Astrocyte (in vitro differentiated cells and primary cell): Measurements from ENCODE around the gene CSNK1A1.

Source experiments
- EZH2 ChIP-seq: IDR thresholded peaks from 2 replicates; pipeline ENCODE4 v1.6.1; 2012; ENCODE audit warnings: mild to moderate bottlenecking, low read length, inconsistent platforms; ENCODE audit not compliant: insufficient read depth
- TF ChIP-seq, protein P1 (sequence below): IDR thresholded peaks from 2 replicates; pipeline ENCODE4 v1.5.1; 2011; ENCODE audit warnings: low read depth, mild to moderate bottlenecking, inconsistent platforms, low read length, moderate library complexity; ENCODE audit not compliant: insufficient read depth

DNA sequence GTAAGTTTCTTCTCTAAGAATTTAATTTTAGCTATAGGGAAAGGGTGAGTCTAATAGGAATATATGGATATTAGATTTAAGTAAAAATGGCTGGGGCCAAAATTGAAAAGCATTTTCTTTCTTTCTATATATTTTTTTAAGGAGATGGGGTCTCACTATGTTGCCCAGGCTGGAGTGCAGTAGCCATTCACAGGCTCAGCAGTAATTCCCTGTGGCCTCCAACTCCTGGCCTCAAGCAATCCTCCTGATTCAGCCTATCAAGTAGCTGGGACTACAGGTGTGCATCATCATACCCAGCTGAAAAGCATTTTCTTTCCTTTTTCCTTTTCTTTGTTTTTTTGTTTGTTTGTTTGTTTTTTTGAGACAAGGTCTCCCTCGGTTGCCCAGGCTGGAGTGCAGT lies 41.1 kb downstream of the CSNK1A1 start:
- TF ChIP-seq, protein P1, sequence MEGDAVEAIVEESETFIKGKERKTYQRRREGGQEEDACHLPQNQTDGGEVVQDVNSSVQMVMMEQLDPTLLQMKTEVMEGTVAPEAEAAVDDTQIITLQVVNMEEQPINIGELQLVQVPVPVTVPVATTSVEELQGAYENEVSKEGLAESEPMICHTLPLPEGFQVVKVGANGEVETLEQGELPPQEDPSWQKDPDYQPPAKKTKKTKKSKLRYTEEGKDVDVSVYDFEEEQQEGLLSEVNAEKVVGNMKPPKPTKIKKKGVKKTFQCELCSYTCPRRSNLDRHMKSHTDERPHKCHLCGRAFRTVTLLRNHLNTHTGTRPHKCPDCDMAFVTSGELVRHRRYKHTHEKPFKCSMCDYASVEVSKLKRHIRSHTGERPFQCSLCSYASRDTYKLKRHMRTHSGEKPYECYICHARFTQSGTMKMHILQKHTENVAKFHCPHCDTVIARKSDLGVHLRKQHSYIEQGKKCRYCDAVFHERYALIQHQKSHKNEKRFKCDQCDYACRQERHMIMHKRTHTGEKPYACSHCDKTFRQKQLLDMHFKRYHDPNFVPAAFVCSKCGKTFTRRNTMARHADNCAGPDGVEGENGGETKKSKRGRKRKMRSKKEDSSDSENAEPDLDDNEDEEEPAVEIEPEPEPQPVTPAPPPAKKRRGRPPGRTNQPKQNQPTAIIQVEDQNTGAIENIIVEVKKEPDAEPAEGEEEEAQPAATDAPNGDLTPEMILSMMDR, result no peak
- no peak for TF ChIP-seq EZH2
